ENCODE measurements around the gene PAK4. TPM values are rescaled to one million over a fixed set of nuclear protein-coding genes. Genes with fewer than 3 reads are reported as not detected.

Gene PAK4
- total RNA-seq, 1 experiment from 2014 or later, result 55.2 TPM

GRCh38 chr19:39131255-39131755 lies 5.7 kb downstream of the PAK4 start:
- Histone ChIP-seq H3K27ac (ENCODE audit: low read depth, low read length, poor library complexity, severe bottlenecking) (no peak overlapping the region), H3K9me3 (ENCODE audit: low read depth, low read length, poor library complexity, severe bottlenecking) (no peaks in the 10 kb centered on the region), H3K4me3 (ENCODE audit: low read depth, low read length, poor library complexity, severe bottlenecking) (no peak overlapping the region), H3K4me1 (ENCODE audit: insufficient read depth, low read length, poor library complexity, severe bottlenecking) (no peaks in the 10 kb centered on the region), H3K36me3 (ENCODE audit: insufficient read depth, low read length, poor library complexity, severe bottlenecking) (no peaks in the 10 kb centered on the region), H3K27me3 (replicated peaks; ENCODE audit: insufficient read depth, low read depth, low read length, poor library complexity) (no peaks in the 10 kb centered on the region)
- BruUV-seq (replicated peaks), result no TSS peak
- no peak for TF ChIP-seq CTCF (conservative IDR thresholded peaks at IDR 0.05; ENCODE audit: low read depth, low read length)
- TF ChIP-seq EZH2 (IDR thresholded peaks at IDR 0.05; ENCODE audit: borderline replicate concordance, low read depth, low read length, poor library complexity, severe bottlenecking), result no peak
- no peak for DNase-seq (ENCODE audit: low spot score)
- ChIA-PET POLR2A (ENCODE audit: low non-redundant PET) (no interaction called here), CTCF (no interaction called here)
- intact Hi-C loops (cut with micrococcal nuclease; ENCODE audit: unreplicated experiment), result no loop called here

DNA sequence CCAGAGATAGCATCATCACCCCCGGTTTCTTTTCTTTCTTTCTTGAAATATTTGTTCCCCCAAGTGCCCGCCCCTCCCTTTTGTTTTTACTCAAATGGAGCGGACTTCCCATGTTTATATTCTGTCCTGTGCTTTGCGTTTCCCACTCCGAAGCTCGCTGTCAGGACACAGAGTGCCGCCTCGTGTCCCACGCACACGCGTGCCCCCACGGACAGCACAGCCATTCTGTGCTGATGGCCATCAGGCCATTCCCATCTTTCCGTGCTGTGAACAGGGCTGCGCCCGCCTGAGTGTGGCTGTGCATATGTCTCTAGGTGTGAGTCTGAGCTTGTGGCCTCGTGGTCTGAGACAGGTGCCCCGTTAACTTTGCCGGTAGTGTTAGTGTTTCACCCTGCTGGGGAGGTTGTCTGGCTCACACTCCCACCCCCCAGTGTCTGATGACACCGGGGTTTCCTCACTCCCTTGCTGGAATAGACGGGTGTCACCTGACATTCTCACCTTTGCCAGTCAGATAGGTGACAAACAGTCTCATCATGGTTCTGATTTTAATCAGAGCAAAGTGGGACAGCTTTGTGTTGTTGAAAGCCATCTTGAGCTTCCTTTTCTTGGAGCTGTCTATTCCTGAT lies 6.9 kb downstream of the PAK4 start:
- Histone ChIP-seq H3K36me3 (ENCODE audit: insufficient read depth, low read length, poor library complexity, severe bottlenecking) (no peaks in the 10 kb centered on the region), H3K4me3 (ENCODE audit: low read depth, low read length, poor library complexity, severe bottlenecking) (no peak overlapping the region), H3K27me3 (replicated peaks; ENCODE audit: insufficient read depth, low read depth, low read length, poor library complexity) (no peaks in the 10 kb centered on the region), H3K9me3 (ENCODE audit: low read depth, low read length, poor library complexity, severe bottlenecking) (no peaks in the 10 kb centered on the region), H3K27ac (ENCODE audit: low read depth, low read length, poor library complexity, severe bottlenecking) (no peak overlapping the region), H3K4me1 (ENCODE audit: insufficient read depth, low read length, poor library complexity, severe bottlenecking) (no peaks in the 10 kb centered on the region)
- ChIA-PET CTCF (interaction anchor here (0.6 kb wide), 1 partner anchor 23 kb away, joined by 3 read pairs; no protein-coding TSS in a partner anchor), POLR2A (ENCODE audit: low non-redundant PET) (interaction anchor here (0.7 kb wide), 1 partner anchor 176 kb away, joined by 5 read pairs; no protein-coding TSS in a partner anchor)
- no peak for TF ChIP-seq EZH2 (IDR thresholded peaks at IDR 0.05; ENCODE audit: borderline replicate concordance, low read depth, low read length, poor library complexity, severe bottlenecking)
- TF ChIP-seq CTCF (conservative IDR thresholded peaks at IDR 0.05; ENCODE audit: low read depth, low read length), result no peak
- no TSS peak for BruUV-seq (replicated peaks)
- DNase-seq (ENCODE audit: low spot score), result no peak
- intact Hi-C loops (cut with micrococcal nuclease; ENCODE audit: unreplicated experiment), result no loop called here

DNA sequence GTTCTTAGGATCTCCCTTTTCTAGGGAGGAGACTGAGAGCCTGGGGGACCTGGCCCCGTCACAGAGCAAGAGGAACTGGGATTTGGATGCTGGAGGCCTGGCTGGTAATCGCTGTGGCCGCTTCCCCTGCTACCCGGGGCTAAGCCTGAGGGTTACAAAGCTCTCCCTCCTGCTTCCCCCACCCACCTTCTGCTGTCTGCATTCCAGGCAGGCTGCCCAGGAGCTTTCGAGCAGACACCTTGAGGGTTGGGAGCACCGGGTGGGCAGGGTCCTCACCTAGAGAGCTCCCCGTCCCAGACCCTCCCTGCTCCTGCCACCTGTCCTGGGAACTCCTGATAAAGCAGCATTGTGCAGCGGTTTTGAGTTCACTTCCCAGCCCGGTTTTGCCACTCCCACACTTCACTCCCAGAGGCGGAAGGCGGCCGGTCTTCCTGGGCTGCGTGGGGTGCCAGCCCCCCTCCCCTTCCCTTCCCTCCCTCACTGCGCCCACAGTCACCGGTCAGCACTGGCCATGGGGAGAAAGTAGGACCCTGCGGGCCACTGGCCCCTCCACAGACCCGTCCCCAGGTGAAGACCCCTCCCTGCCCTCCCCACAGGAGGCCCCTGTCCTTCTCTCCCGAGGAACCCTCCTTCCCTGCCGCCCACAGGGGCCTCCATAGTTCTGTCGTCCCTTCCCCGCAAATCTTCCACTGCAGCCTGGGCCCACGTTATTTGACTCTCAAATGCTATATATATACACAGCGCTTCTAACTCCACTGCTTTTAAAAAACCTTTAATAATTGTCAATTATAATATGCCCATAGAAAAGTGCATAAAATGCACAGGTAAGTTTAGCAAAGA lies 8.1 kb downstream of the PAK4 start:
- no peak for DNase-seq (ENCODE audit: low spot score)
- POLR2A ChIA-PET (ENCODE audit: low non-redundant PET), result no interaction called here

More for the DNA sequence above, 8.1 kb downstream of the PAK4 start:
- TF ChIP-seq EZH2 (IDR thresholded peaks at IDR 0.05; ENCODE audit: borderline replicate concordance, low read depth, low read length, poor library complexity, severe bottlenecking) (no peak), CTCF (conservative IDR thresholded peaks at IDR 0.05; ENCODE audit: low read depth, low read length) (no peak)
- no peak overlapping the region for H3K27ac ChIP-seq (ENCODE audit: low read depth, low read length, poor library complexity, severe bottlenecking)
- H3K4me1 ChIP-seq (ENCODE audit: insufficient read depth, low read length, poor library complexity, severe bottlenecking), result no peaks in the 10 kb centered on the region
- no TSS peak for BruUV-seq (replicated peaks)
- H3K4me3 ChIP-seq (ENCODE audit: low read depth, low read length, poor library complexity, severe bottlenecking), result no peak overlapping the region
- H3K27me3 ChIP-seq (replicated peaks; ENCODE audit: insufficient read depth, low read depth, low read length, poor library complexity), result no peaks in the 10 kb centered on the region
- intact Hi-C loops (cut with micrococcal nuclease; ENCODE audit: unreplicated experiment), result no loop called here
- CTCF ChIA-PET, result no interaction called here
- no peaks in the 10 kb centered on the region for H3K36me3 ChIP-seq (ENCODE audit: insufficient read depth, low read length, poor library complexity, severe bottlenecking)
- no peaks in the 10 kb centered on the region for H3K9me3 ChIP-seq (ENCODE audit: low read depth, low read length, poor library complexity, severe bottlenecking)

Measured in A673 (cell line).